Frontal cortex (tissue), 4 donors: Measurements from ENCODE around the gene SIL1. TPM values are rescaled to one million over a fixed set of nuclear protein-coding genes. Genes with fewer than 3 reads are reported as not detected.

Experiments
- DNase-seq, 2 donors: peaks; one replicate each; pipeline ENCODE4 v3.0.0; 2012; ENCODE audit warnings: low spot score in 2 of 2
- FAIRE-seq: peaks from 2 replicates; lab custom pipeline; 2012; peaks lifted over from hg19 to GRCh38; lab: Jason Lieb, UNC
- total RNA-seq: library from RNA; depleted of rRNA; stranded (reverse); fragments of >200 nt; gene quantifications from one replicate; pipeline ENCODE4 v1.2.3, GENCODE V29; 2014
- donor health status: control.
- donor health status: control.
- donor health status: control.

Gene SIL1
- total RNA-seq, 1 donor from 2014 or later: 9.4 TPM

DNA sequence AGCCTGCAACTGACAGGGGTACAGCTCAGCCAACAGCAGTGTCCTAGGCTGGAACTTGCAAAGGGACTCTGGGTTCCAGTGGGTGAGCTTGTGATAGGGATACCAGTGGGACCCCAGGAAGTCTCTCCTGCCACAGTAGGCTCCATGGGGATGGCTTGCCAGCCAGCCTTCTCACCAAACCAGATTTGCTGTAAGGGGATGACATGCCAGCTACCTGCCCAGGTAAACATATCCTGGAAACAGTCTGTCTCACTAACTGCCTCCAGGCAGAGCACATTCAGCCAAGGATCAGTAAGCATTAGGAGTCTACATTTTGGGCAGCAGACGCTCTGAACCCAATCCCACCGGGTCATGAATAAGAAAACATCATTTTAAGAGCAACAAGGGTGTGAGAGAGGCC, 49.9 kb downstream of the SIL1 start:
- no peak for FAIRE-seq
- DNase-seq: no peak

DNA sequence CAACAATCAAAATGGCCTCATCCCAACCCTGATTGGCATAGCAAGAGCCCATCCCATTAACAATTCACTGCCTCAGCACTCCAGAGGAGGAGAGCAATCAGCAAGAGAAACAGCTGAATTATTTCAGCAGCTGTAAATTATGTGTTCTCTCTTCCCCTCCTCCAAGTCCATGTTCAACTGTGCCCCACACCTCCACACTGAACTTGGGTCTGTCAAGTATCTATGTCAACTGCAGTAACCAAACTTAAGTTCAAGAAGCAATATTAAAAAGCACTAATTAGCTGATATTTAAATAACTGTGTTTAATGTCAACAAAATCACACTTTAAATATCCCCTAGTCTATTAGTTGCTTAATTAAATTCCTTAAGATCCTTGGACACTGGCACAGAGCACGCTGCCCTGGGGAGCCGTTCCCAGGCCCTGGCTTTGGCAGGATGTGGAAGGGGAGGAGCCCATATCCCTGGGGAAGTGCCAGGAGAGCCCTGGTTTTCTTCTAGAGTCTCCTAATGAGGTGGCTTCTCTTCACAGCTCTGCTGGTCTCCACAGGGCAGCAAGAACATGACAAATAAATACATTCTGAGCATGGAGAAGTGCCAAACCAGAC, 50.6 kb downstream of the SIL1 start:
- FAIRE-seq: no peak
- DNase-seq: no peak

GRCh38 chr5:139146809-139147482, 51.2 kb downstream of the SIL1 start:
- no peak for FAIRE-seq
- DNase-seq: no peak

- DNase-seq: no peak
- no peak for FAIRE-seq
Observed at GRCh38 chr5:139141446-139142204, 56.5 kb downstream of the SIL1 start.

DNA sequence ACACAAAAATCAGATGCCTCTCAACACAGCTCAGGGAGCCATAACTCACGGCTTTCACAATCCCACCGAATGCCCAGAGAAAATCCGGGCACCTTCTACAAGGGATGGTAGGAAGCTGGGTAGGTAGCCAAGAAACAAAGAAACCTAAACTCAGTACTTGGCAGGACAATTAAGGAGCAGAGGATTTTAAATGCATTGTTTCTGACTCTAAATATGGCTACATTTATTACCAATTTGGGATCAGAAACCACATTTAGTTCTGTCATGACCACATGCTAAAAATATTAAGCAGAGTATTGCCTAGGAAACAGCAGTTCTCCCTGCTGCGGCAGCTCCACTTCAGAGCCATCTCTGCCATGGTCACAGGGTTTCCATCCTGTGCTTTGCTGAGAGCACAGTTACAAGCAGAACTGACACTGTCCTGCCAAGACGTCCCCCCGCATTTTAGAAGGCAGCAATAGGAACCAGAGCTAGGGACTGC, 57.5 kb downstream of the SIL1 start:
- no peak for DNase-seq
- no peak for FAIRE-seq

- DNase-seq (no peak), FAIRE-seq (no peak)
Observed at GRCh38 chr5:139138809-139139208, 59.4 kb downstream of the SIL1 start.

GRCh38 chr5:139138109-139138508, 60.1 kb downstream of the SIL1 start:
- FAIRE-seq (no peak), DNase-seq (no peak)

GRCh38 chr5:139137697-139138096, 60.5 kb downstream of the SIL1 start:
- DNase-seq (no peak), FAIRE-seq (no peak)

GRCh38 chr5:139134906-139135305, 63.3 kb downstream of the SIL1 start:
- DNase-seq (no peak), FAIRE-seq (no peak)

GRCh38 chr5:139133282-139133681, 64.9 kb downstream of the SIL1 start:
- no peak for FAIRE-seq
- no peak for DNase-seq

- no peak for FAIRE-seq
- DNase-seq: no peak
Observed at GRCh38 chr5:139132515-139132914, 65.7 kb downstream of the SIL1 start.

DNA sequence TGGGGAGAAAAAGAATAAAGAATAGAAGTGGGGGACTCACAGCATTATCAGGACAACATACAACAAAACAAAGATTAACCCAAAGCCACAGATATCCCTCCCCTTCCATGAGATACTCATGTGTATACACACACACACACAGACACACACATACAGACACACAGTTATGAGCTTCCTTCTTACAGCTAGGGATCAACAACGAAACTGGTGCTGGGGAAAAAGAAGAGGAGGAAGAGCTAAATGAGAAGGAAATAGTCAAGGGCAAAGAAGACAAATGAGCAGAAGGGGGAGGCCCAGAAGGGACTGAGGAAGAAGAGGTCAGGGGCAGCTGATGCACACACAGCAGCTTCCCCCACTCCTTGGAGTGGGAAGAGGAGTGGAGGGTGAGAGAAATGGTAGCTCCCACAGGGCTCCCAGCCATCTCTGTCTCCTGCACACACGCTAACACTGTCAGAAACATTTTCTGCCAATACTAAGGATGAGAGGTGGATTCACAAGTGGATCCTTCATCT, 66.2 kb downstream of the SIL1 start:
- no peak for FAIRE-seq
- no peak for DNase-seq

DNA sequence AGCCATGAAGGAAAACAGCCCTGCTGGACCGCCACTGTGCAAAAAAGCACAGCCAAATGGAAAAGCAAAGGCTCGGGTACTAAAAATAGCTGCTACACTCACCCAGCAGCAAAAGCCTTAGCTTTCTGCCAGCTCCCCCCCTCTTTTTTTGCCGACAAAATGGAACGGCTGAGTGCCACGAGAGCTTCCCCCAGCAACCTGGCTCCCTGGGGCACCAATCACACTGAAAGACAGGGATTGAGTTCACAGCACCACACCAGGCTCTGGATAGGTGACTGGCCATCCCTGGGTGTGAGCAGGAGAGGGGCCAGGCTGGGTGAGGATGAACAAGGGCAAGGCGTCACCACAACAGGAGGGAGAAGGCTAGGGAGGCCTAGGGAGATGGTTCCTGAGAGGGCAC, 66.7 kb downstream of the SIL1 start:
- no peak for FAIRE-seq
- DNase-seq: peak in 1 of 2 donors; percentile 45

DNA sequence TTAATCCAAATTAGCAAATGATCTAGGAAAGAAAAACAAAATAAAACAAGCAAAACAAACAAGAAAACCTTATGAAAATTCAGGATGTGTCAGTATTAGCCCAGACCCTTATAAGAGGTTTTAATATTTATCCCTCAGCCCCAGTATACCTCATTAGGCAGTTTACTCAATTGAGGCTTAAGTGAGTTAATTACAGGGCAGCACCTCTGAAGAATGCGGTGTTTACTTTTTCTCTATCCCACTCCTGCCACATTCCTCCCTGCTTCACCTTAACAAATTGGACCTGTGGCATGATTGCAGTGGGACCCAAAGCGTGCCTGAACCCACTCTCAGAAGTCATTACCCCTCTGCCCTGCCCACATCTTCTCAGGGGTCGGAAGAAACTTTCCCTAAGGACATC, 67.1 kb downstream of the SIL1 start:
- DNase-seq (no peak), FAIRE-seq (no peak)

DNA sequence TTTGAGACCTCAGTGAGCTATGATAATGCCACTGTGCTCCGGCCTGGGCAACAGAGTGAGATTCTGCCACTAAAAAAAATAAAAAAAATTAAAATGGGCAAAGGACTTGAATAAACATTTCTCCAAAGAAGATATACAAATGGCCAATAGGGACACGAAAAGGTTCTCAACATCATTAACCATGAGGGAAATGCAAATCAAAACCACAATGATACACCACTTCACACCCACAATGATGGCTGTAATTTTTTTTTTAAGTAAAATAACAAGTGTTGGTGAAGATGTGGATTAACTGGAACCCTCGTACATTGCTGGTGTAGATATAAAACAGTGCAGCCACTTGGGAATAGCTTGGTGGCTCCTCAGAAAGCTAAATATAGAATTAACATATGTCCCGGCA, 68.0 kb downstream of the SIL1 start:
- DNase-seq (no peak), FAIRE-seq (no peak)

DNA sequence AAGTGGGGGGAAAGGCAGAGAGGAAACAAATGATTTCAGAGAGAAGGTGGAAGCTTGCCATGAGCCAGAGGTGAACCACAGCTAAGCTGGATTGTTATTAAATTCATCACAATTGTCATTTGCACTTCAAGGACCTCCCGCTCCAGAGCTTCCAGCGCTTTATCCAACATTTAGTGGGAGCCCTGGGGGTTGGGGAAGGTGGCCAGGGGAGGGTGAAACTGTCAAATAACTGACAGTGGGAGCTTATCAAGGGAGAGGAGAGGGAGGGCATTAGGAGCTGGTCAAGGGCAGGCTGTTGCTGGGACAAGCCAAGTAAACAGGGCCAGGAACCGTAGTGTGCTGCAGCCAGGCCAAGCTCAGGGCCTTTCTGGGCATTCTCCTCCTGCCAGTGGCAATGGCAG, 71.5 kb downstream of the SIL1 start:
- no peak for FAIRE-seq
- no peak for DNase-seq

DNA sequence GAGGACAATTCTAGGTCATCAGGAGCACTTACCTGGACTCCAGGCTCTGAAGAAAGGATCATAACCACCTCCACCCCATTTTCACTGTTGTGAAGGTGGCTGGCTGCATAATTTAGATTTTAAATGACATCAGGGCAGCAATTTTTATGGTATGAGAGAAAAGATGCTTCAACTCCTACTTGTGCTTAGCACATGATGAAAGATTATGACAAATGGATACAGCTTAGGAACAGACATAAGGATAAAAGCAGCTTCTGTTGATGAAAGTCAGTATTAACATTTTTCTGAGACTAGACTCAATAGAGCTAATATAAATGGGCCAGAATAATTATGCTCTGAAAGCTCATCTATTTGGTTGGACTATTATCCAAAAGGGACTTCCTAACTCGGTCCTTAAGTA, 72.2 kb downstream of the SIL1 start:
- DNase-seq: no peak
- no peak for FAIRE-seq

DNA sequence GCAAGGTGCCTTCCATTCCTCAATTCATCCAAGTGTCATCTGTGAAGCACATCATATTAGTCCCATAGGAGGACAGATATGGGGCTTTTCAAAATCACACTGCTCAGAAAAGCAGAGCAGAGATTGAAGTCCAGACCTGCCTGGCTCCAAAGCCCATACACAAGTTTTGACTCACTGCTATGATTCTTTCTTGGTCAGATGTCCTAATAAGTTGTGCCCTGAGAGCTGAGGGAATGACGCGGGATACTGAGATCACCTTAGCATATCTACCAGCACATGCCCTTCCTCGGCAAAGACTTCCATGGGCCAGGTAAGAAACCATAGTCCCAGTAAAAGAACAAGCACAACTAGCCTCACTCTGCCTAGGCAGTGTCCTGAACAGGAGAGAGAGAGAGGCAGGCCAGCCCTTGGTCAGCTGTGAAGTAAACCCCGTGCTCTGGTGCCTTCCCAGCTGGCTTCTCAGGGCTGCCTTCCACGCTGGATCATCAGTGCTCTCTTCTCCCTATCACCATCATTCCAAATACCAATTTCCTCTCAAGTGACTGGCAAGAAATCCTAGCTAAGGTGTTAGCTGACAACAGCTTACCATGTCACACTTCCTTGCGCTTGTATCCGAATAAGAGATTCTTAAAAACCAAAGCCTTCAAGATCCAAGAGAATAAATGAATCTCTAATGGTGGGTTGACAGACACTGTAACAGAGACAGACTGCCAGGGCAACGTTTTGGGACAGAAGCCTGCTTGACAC, 73.2 kb downstream of the SIL1 start:
- no peak for FAIRE-seq

GRCh38 chr5:139121120-139121519, 77.0 kb downstream of the SIL1 start:
- FAIRE-seq: no peak

More for the DNA sequence above, 73.2 kb downstream of the SIL1 start:
- no peak for DNase-seq

GRCh38 chr5:139120521-139120920, 77.6 kb downstream of the SIL1 start:
- FAIRE-seq (no peak), DNase-seq (no peak)

More at GRCh38 chr5:139121120-139121519, 77.0 kb downstream of the SIL1 start:
- no peak for DNase-seq
